Astrocyte (in vitro differentiated cells and primary cell): Measurements from ENCODE around the gene PLXND1.

Experiments
- EZH2 ChIP-seq: IDR thresholded peaks from 2 replicates; pipeline ENCODE4 v1.6.1; 2012; ENCODE audit warnings: mild to moderate bottlenecking, low read length, inconsistent platforms; ENCODE audit not compliant: insufficient read depth
- TF ChIP-seq, protein P1 (sequence below): IDR thresholded peaks from 2 replicates; pipeline ENCODE4 v1.5.1; 2011; ENCODE audit warnings: low read depth, mild to moderate bottlenecking, inconsistent platforms, low read length, moderate library complexity; ENCODE audit not compliant: insufficient read depth

- TF ChIP-seq, protein P1, sequence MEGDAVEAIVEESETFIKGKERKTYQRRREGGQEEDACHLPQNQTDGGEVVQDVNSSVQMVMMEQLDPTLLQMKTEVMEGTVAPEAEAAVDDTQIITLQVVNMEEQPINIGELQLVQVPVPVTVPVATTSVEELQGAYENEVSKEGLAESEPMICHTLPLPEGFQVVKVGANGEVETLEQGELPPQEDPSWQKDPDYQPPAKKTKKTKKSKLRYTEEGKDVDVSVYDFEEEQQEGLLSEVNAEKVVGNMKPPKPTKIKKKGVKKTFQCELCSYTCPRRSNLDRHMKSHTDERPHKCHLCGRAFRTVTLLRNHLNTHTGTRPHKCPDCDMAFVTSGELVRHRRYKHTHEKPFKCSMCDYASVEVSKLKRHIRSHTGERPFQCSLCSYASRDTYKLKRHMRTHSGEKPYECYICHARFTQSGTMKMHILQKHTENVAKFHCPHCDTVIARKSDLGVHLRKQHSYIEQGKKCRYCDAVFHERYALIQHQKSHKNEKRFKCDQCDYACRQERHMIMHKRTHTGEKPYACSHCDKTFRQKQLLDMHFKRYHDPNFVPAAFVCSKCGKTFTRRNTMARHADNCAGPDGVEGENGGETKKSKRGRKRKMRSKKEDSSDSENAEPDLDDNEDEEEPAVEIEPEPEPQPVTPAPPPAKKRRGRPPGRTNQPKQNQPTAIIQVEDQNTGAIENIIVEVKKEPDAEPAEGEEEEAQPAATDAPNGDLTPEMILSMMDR, result no peak
- no peak for TF ChIP-seq EZH2
These were observed 67.3 kb downstream of the PLXND1 start for GRCh38 chr3:129539206-129539605.
